ENCODE data around the gene GET3. TPM values are rescaled to one million over a fixed set of nuclear protein-coding genes. Genes with fewer than 3 reads are reported as not detected.

The GET3 gene
- total and polyA plus RNA-seq, 9 donors: 37.6 to 58.7 (median 51.5) TPM

- peak overlapping the region; percentile 99 for H3K27ac ChIP-seq (ENCODE audit: low read length)
- peak overlapping the region; percentile 45 for H3K4me3 ChIP-seq (ENCODE audit: low read length)
- peak; percentile 41 for DNase-seq
These were observed 53.5 kb downstream of the GET3 start for GRCh38 chr19:12790628-12791344.

GRCh38 chr19:12791345-12792050 is 54.2 kb downstream of the GET3 start, which contains the start of gene JUNB:
JUNB (plus strand) TSS chr19:12791486; CDS start chr19:12791772, 286 bp downstream.
- peak within 1 kb of the TSS; percentile 98 for H3K4me3 ChIP-seq (ENCODE audit: low read length)
- no peaks in the 10 kb centered on the region for H3K9me3 ChIP-seq (replicated peaks; ENCODE audit: control insufficient read depth, low read depth, low read length)
- H3K27me3 ChIP-seq (ENCODE audit: control insufficient read depth, insufficient read depth, low read length): no peaks in the 10 kb centered on the region
- peak; percentile 99 for DNase-seq
- WGBS (ENCODE audit: insufficient coverage): under 1% methylated on average over 63 of the region's 73 CpGs
- no peaks in the 10 kb centered on the region for H3K36me3 ChIP-seq (ENCODE audit: control insufficient read depth, insufficient read depth, low read length)
- H3K27ac ChIP-seq (ENCODE audit: low read length): peak within 1 kb of the TSS; percentile 99
- H3K4me1 ChIP-seq (ENCODE audit: control insufficient read depth, insufficient read depth, low read length): peaks cover 63% of the 10 kb centered on the region

More at GRCh38 chr19:12790628-12791344, 53.5 kb downstream of the GET3 start:
- H3K9me3 ChIP-seq (replicated peaks; ENCODE audit: control insufficient read depth, low read depth, low read length): no peaks in the 10 kb centered on the region
- H3K4me1 ChIP-seq (ENCODE audit: control insufficient read depth, insufficient read depth, low read length): peaks cover 64% of the 10 kb centered on the region
- 2% methylated on average over 22 of the region's 22 CpGs for WGBS (ENCODE audit: insufficient coverage)
- H3K36me3 ChIP-seq (ENCODE audit: control insufficient read depth, insufficient read depth, low read length): no peaks in the 10 kb centered on the region
- H3K27me3 ChIP-seq (ENCODE audit: control insufficient read depth, insufficient read depth, low read length): no peaks in the 10 kb centered on the region

- peak overlapping the region; percentile 99 for H3K27ac ChIP-seq (ENCODE audit: low read length)
- no peaks in the 10 kb centered on the region for H3K9me3 ChIP-seq (replicated peaks; ENCODE audit: control insufficient read depth, low read depth, low read length)
- no peaks in the 10 kb centered on the region for H3K27me3 ChIP-seq (ENCODE audit: control insufficient read depth, insufficient read depth, low read length)
- peak overlapping the region; percentile 98 for H3K4me3 ChIP-seq (ENCODE audit: low read length)
- WGBS (ENCODE audit: insufficient coverage): under 1% methylated on average over 72 of the region's 84 CpGs
- H3K36me3 ChIP-seq (ENCODE audit: control insufficient read depth, insufficient read depth, low read length): peaks cover 6% of the 10 kb centered on the region
- H3K4me1 ChIP-seq (ENCODE audit: control insufficient read depth, insufficient read depth, low read length): peaks cover 56% of the 10 kb centered on the region
- peak; percentile 78 for DNase-seq
These were observed 55.0 kb downstream of the GET3 start for GRCh38 chr19:12792051-12792852.

- WGBS (ENCODE audit: insufficient coverage): 0% methylated on average over 3 of the region's 22 CpGs
- peak overlapping the region; percentile 98 for H3K4me3 ChIP-seq (ENCODE audit: low read length)
- no peak for DNase-seq
- peak overlapping the region; percentile 99 for H3K27ac ChIP-seq (ENCODE audit: low read length)
- H3K36me3 ChIP-seq (ENCODE audit: control insufficient read depth, insufficient read depth, low read length): peaks cover 6% of the 10 kb centered on the region
- no peaks in the 10 kb centered on the region for H3K27me3 ChIP-seq (ENCODE audit: control insufficient read depth, insufficient read depth, low read length)
- peaks cover 51% of the 10 kb centered on the region for H3K4me1 ChIP-seq (ENCODE audit: control insufficient read depth, insufficient read depth, low read length)
- H3K9me3 ChIP-seq (replicated peaks; ENCODE audit: control insufficient read depth, low read depth, low read length): no peaks in the 10 kb centered on the region
These were observed 55.6 kb downstream of the GET3 start for GRCh38 chr19:12792853-12793289.

GRCh38 chr19:12793290-12794195 is 56.2 kb downstream of the GET3 start:
- WGBS (ENCODE audit: insufficient coverage): under 1% methylated on average over 68 of the region's 81 CpGs
- Histone ChIP-seq H3K9me3 (replicated peaks; ENCODE audit: control insufficient read depth, low read depth, low read length) (no peaks in the 10 kb centered on the region), H3K4me3 (ENCODE audit: low read length) (peak overlapping the region; percentile 98), H3K27ac (ENCODE audit: low read length) (peak overlapping the region; percentile 99), H3K36me3 (ENCODE audit: control insufficient read depth, insufficient read depth, low read length) (peaks cover 7% of the 10 kb centered on the region), H3K4me1 (ENCODE audit: control insufficient read depth, insufficient read depth, low read length) (peaks cover 44% of the 10 kb centered on the region), H3K27me3 (ENCODE audit: control insufficient read depth, insufficient read depth, low read length) (no peaks in the 10 kb centered on the region)
- DNase-seq: peak; percentile 97

- WGBS (ENCODE audit: insufficient coverage): 86% methylated on average over 4 of the region's 7 CpGs
- peak; percentile 43 for DNase-seq
- Histone ChIP-seq H3K9me3 (replicated peaks; ENCODE audit: control insufficient read depth, low read depth, low read length) (no peaks in the 10 kb centered on the region), H3K36me3 (ENCODE audit: control insufficient read depth, insufficient read depth, low read length) (peaks cover 12% of the 10 kb centered on the region), H3K4me1 (ENCODE audit: control insufficient read depth, insufficient read depth, low read length) (peaks cover 36% of the 10 kb centered on the region), H3K4me3 (ENCODE audit: low read length) (peak overlapping the region; percentile 98), H3K27me3 (ENCODE audit: control insufficient read depth, insufficient read depth, low read length) (no peaks in the 10 kb centered on the region), H3K27ac (ENCODE audit: low read length) (peak overlapping the region; percentile 99)
These were observed 57.1 kb downstream of the GET3 start for GRCh38 chr19:12794196-12794941.

GRCh38 chr19:12794971-12795381 is 57.7 kb downstream of the GET3 start:
- Histone ChIP-seq H3K4me1 (ENCODE audit: control insufficient read depth, insufficient read depth, low read length) (peaks cover 31% of the 10 kb centered on the region), H3K9me3 (replicated peaks; ENCODE audit: control insufficient read depth, low read depth, low read length) (no peaks in the 10 kb centered on the region), H3K4me3 (ENCODE audit: low read length) (no peak overlapping the region), H3K27me3 (ENCODE audit: control insufficient read depth, insufficient read depth, low read length) (no peaks in the 10 kb centered on the region), H3K27ac (ENCODE audit: low read length) (no peak overlapping the region), H3K36me3 (ENCODE audit: control insufficient read depth, insufficient read depth, low read length) (peaks cover 18% of the 10 kb centered on the region)
- no peak for DNase-seq
- WGBS (ENCODE audit: insufficient coverage): 98% methylated on average over 8 of the region's 9 CpGs

- WGBS (ENCODE audit: insufficient coverage): 9% methylated on average over 15 of the region's 18 CpGs
- Histone ChIP-seq H3K27ac (ENCODE audit: low read length) (peak overlapping the region; percentile 43), H3K4me3 (ENCODE audit: low read length) (no peak overlapping the region), H3K9me3 (replicated peaks; ENCODE audit: control insufficient read depth, low read depth, low read length) (no peaks in the 10 kb centered on the region), H3K27me3 (ENCODE audit: control insufficient read depth, insufficient read depth, low read length) (peaks cover 3% of the 10 kb centered on the region), H3K4me1 (ENCODE audit: control insufficient read depth, insufficient read depth, low read length) (peaks cover 31% of the 10 kb centered on the region), H3K36me3 (ENCODE audit: control insufficient read depth, insufficient read depth, low read length) (peaks cover 21% of the 10 kb centered on the region)
- DNase-seq: peak; percentile 89
These were observed 59.1 kb downstream of the GET3 start for GRCh38 chr19:12796146-12797071.
